GM03348 (cell line): Measurements from ENCODE around the gene KIF25.
"Not testable (repeated sequence)": the region's sequence is repeated elsewhere in the genome, so short reads cannot be mapped to it uniquely, and the experiment has no call there.

Source experiments
- DNase-seq: peaks from one replicate; pipeline ENCODE4 v3.0.0; 2012; ENCODE audit warnings: low spot score

KIF25 gene

GRCh38 chr6:167975458-167975857, 22.0 kb upstream of the KIF25 start:
- no peak for DNase-seq

GRCh38 chr6:167976116-167976657, 21.3 kb upstream of the KIF25 start:
- DNase-seq: not testable (repeated sequence)

GRCh38 chr6:167976708-167977107, 20.8 kb upstream of the KIF25 start:
- no peak for DNase-seq

- DNase-seq: no peak
These were observed 19.6 kb upstream of the KIF25 start for GRCh38 chr6:167977717-167978467.

GRCh38 chr6:167978607-167979006, 18.9 kb upstream of the KIF25 start:
- no peak for DNase-seq

GRCh38 chr6:167979436-167980139, 17.9 kb upstream of the KIF25 start:
- no peak for DNase-seq

- no peak for DNase-seq
These were observed 16.4 kb upstream of the KIF25 start for GRCh38 chr6:167980911-167981580.

GRCh38 chr6:167981916-167982462, 15.5 kb upstream of the KIF25 start:
- no peak for DNase-seq

GRCh38 chr6:167984144-167984719, 13.2 kb upstream of the KIF25 start:
- no peak for DNase-seq

- no peak for DNase-seq
These were observed 12.4 kb upstream of the KIF25 start for GRCh38 chr6:167984876-167985604.

GRCh38 chr6:167985911-167986595, 11.4 kb upstream of the KIF25 start:
- no peak for DNase-seq

- DNase-seq: peak; percentile 52
These were observed 9.9 kb upstream of the KIF25 start for GRCh38 chr6:167987396-167988153.

- peak; percentile 55 for DNase-seq
These were observed 9.3 kb upstream of the KIF25 start for GRCh38 chr6:167988154-167988495.

- no peak for DNase-seq
These were observed 8.3 kb upstream of the KIF25 start for GRCh38 chr6:167988945-167989841.

- no peak for DNase-seq
These were observed 7.2 kb upstream of the KIF25 start for GRCh38 chr6:167990016-167990945.

- no peak for DNase-seq
These were observed 4.3 kb upstream of the KIF25 start for GRCh38 chr6:167993169-167993568.

- no peak for DNase-seq
These were observed 3.6 kb upstream of the KIF25 start for GRCh38 chr6:167993831-167994230.

GRCh38 chr6:167995302-167995701, 2.2 kb upstream of the KIF25 start:
- no peak for DNase-seq
